ENCODE results near the gene SIPA1L3. TPM values are rescaled to one million over a fixed set of nuclear protein-coding genes. Genes with fewer than 3 reads are reported as not detected.

SIPA1L3 gene
- total and polyA plus RNA-seq, 4 donors = 9.6 to 50.5 (median 27.6) TPM

DNA sequence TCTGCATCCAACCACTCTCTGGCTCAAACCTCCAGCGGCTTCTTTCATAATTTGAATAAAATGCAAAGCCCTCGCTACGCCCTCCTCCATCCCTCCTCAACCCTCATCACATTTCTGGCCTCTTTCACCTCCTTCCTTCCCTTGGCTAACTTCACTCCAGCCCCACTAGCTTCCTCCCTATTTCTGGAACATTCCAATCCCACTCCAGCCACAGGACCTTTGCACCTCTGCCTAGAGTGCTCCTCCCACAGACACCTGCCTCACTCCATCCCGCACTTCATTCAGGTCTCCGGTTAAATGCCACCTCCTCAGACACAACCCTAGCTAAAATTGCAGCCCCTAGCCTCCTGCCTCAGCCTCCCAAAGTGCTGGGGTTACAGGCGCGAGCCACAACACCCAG, 324.9 kb downstream of the SIPA1L3 start:
- no peak overlapping the region for H3K27ac ChIP-seq (ENCODE audit: low read depth in 1 of 2, low read length in 1 of 2)
- no peaks in the 10 kb centered on the region for H3K9me3 ChIP-seq (ENCODE audit: control insufficient read depth in 4 of 4, insufficient read depth in 3 of 4, low read length in 3 of 4)
- no peak overlapping the region for H3K9ac ChIP-seq (ENCODE audit: insufficient read depth in 1 of 2, low read length in 2 of 2)
- H3K27me3 ChIP-seq (ENCODE audit: control insufficient read depth in 3 of 3, insufficient read depth in 3 of 3, low read length in 2 of 3) = peaks cover 0 to 19% (median 4%) of the 10 kb centered on the region in 3 donors
- no peaks in the 10 kb centered on the region for H3K36me3 ChIP-seq (ENCODE audit: control insufficient read depth in 4 of 4, insufficient read depth in 4 of 4, low read length in 4 of 4)
- no peak for TF ChIP-seq CTCF (IDR thresholded peaks at IDR 0.05; ENCODE audit: control extremely low read depth, extremely low read depth)
- peaks cover 0 to 7% (median 4%) of the 10 kb centered on the region in 5 donors for H3K4me1 ChIP-seq (ENCODE audit: control insufficient read depth in 5 of 5, insufficient read depth in 5 of 5, low read length in 5 of 5)
- ATAC-seq (ENCODE audit: insufficient read depth, low FRiP score) = no peak
- no peak for DNase-seq
- WGBS, 2 donors = 88% methylated on average over 7 of the region's 7 CpGs
- H3K4me3 ChIP-seq = no peak overlapping the region

DNA sequence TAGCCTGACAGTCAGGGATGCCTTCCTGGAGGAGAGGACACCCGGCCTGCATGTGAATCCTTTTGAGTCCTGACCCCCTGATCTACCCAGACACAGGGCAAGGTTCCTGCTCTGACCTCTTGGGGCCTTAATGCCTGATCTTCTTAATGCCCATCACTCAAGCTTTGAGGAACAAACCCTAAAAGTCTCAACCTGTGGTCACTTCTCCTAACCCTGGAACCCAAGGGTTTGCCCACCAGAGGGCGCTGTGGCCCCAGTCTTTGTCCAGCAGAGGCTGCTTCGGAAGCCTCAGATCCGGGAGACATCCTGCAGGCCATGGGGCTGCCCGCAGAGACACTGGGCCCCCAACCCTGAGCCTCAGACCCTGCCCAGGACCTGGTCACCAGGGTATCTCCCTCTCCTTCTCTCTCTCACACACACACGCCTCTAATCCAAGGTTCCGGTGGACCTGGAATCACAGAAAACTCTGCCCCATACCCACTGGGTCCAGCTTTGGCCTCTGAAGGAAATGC, 326.8 kb downstream of the SIPA1L3 start:
- Histone ChIP-seq H3K4me1 (ENCODE audit: control insufficient read depth in 5 of 5, insufficient read depth in 5 of 5, low read length in 5 of 5) (peaks cover 0 to 4% (median 2%) of the 10 kb centered on the region in 5 donors), H3K4me3 (no peak overlapping the region), H3K36me3 (ENCODE audit: control insufficient read depth in 4 of 4, insufficient read depth in 4 of 4, low read length in 4 of 4) (no peaks in the 10 kb centered on the region), H3K27ac (ENCODE audit: low read depth in 1 of 2, low read length in 1 of 2) (no peak overlapping the region), H3K9ac (ENCODE audit: insufficient read depth in 1 of 2, low read length in 2 of 2) (no peak overlapping the region), H3K27me3 (ENCODE audit: control insufficient read depth in 3 of 3, insufficient read depth in 3 of 3, low read length in 2 of 3) (peaks cover 0 to 9% (median 4%) of the 10 kb centered on the region in 3 donors), H3K9me3 (ENCODE audit: control insufficient read depth in 4 of 4, insufficient read depth in 3 of 4, low read length in 3 of 4) (no peaks in the 10 kb centered on the region)
- 26 to 27% methylated on average over 6 to 7 of the region's 7 CpGs for WGBS, 2 donors
- ATAC-seq (ENCODE audit: insufficient read depth, low FRiP score) (peak; percentile 73), DNase-seq (peak; percentile 71 to 80 (median 78))
- peak; percentile 62 for TF ChIP-seq CTCF (IDR thresholded peaks at IDR 0.05; ENCODE audit: control extremely low read depth, extremely low read depth)

DNA sequence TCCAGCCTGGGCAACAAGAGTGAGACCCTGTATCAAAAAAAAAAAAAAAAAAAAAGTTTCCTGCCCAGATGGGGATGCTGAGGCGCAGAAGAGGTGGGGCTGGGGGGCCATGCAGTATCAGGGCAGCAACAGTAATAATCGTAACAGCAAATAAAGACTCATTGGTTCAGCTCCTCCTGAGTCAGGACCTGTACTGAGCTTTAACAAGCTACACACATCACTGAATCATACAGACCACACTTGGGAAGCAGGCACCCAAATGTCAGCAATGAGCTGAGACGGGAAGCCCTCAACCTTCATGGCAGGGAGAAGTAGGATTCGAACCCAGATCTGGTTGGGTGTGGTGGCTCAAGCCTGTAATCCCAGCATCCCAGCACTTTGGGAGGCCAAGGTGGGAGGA, 327.6 kb downstream of the SIPA1L3 start:
- WGBS, 2 donors = 88 to 92% methylated on average over 4 of the region's 4 CpGs
- ATAC-seq (ENCODE audit: insufficient read depth, low FRiP score) = no peak
- Histone ChIP-seq H3K36me3 (ENCODE audit: control insufficient read depth in 4 of 4, insufficient read depth in 4 of 4, low read length in 4 of 4) (no peaks in the 10 kb centered on the region), H3K27ac (ENCODE audit: low read depth in 1 of 2, low read length in 1 of 2) (no peak overlapping the region), H3K4me3 (no peak overlapping the region), H3K27me3 (ENCODE audit: control insufficient read depth in 3 of 3, insufficient read depth in 3 of 3, low read length in 2 of 3) (peaks cover 0 to 9% (median under 1%) of the 10 kb centered on the region in 3 donors), H3K9ac (ENCODE audit: insufficient read depth in 1 of 2, low read length in 2 of 2) (no peak overlapping the region), H3K4me1 (ENCODE audit: control insufficient read depth in 5 of 5, insufficient read depth in 5 of 5, low read length in 5 of 5) (no peaks in the 10 kb centered on the region), H3K9me3 (ENCODE audit: control insufficient read depth in 4 of 4, insufficient read depth in 3 of 4, low read length in 3 of 4) (no peaks in the 10 kb centered on the region)
- DNase-seq = no peak
- TF ChIP-seq CTCF (IDR thresholded peaks at IDR 0.05; ENCODE audit: control extremely low read depth, extremely low read depth) = no peak

DNA sequence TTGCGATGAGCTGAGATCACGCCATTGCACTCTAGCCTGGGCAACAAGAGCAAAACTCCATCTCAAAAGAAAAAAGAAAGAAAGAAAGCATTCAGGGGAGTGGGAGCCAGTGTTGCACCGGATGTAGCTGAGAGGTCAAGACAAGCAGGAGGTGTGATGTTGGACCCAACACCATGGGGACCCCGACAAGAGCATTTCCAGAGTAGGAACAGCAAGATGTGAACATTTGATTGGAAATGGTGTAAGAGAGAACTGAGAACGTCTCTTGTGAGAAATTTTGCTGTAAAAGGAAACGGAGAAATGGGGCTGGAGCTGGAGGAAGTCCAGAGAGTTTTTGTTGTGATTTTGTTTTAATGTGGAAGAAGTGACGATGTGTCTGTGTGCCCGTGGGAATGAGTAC, 332.8 kb downstream of the SIPA1L3 start:
- Histone ChIP-seq H3K9me3 (ENCODE audit: control insufficient read depth in 4 of 4, insufficient read depth in 3 of 4, low read length in 3 of 4) (no peaks in the 10 kb centered on the region), H3K4me1 (ENCODE audit: control insufficient read depth in 5 of 5, insufficient read depth in 5 of 5, low read length in 5 of 5) (peaks cover 0 to 4% (median 3%) of the 10 kb centered on the region in 5 donors), H3K4me3 (no peak overlapping the region), H3K27me3 (ENCODE audit: control insufficient read depth in 3 of 3, insufficient read depth in 3 of 3, low read length in 2 of 3) (no peaks in the 10 kb centered on the region), H3K36me3 (ENCODE audit: control insufficient read depth in 4 of 4, insufficient read depth in 4 of 4, low read length in 4 of 4) (no peaks in the 10 kb centered on the region), H3K9ac (ENCODE audit: insufficient read depth in 1 of 2, low read length in 2 of 2) (no peak overlapping the region), H3K27ac (ENCODE audit: low read depth in 1 of 2, low read length in 1 of 2) (no peak overlapping the region)
- no peak for ATAC-seq (ENCODE audit: insufficient read depth, low FRiP score)
- 62 to 72% methylated on average over 8 of the region's 8 CpGs for WGBS, 2 donors
- TF ChIP-seq CTCF (IDR thresholded peaks at IDR 0.05; ENCODE audit: control extremely low read depth, extremely low read depth) = no peak
- peak in 1 of 3 donors; percentile 43 for DNase-seq

Measured in lung (tissue), 12 donors.